Prostate gland (tissue), 2 donors: ENCODE data around the gene SPINT4. TPM values are rescaled to one million over a fixed set of nuclear protein-coding genes. Genes with fewer than 3 reads are reported as not detected.
"Not testable (repeated sequence)": the region's sequence is repeated elsewhere in the genome, so short reads cannot be mapped to it uniquely, and the experiment has no call there.

Experiments used
- DNase-seq: peaks from one replicate; pipeline ENCODE4 v3.0.0-alpha.2; 2019; ENCODE audit warnings: low spot score
- H3K27ac ChIP-seq, 2 donors: fragments of 200-600 bp; sonication (generic); 2 replicates each; pipeline ENCODE4 v1.5.1; 2017 to 2019
- H3K27me3 ChIP-seq: fragments of 200-600 bp; sonication (generic); replicated peaks from 2 replicates; pipeline ENCODE4 v1.5.1; 2019; ENCODE audit not compliant: insufficient read depth
- H3K36me3 ChIP-seq, 2 donors: fragments of 200-600 bp; sonication (generic); 1 replicate in 1 of 2; 2 replicates in 1 of 2; pipeline versions ENCODE4 v1.5.1 to v1.8.1; 2017 to 2019
- H3K4me1 ChIP-seq: fragments of 200-600 bp; sonication (generic); replicated peaks from 2 replicates; pipeline ENCODE4 v1.5.1; 2019
- H3K4me3 ChIP-seq, 2 donors: fragments of 200-600 bp; sonication (generic); 2 replicates each; pipeline ENCODE4 v1.5.1; 2017 to 2019
- H3K9me3 ChIP-seq: fragments of 200-600 bp; sonication (generic); 2 replicates; pipeline ENCODE4 v1.5.1; 2017
- CTCF ChIP-seq, 4 experiments: fragments of 200-600 bp in 2 of 4; fragments of 450-650 bp in 2 of 4; sonication (generic) in 2 of 4; IDR thresholded peaks; 1 replicate in 3 of 4; 2 replicates in 1 of 4; pipeline ENCODE4 v1.5.1; 2016 to 2019; ENCODE audit warnings: antibody characterized with exemption in 4 of 4, mild to moderate bottlenecking in 2 of 4, moderate library complexity in 2 of 4
- POLR2A ChIP-seq: fragments of 450-650 bp; IDR thresholded peaks from one replicate; pipeline ENCODE4 v1.6.1; 2016; ENCODE audit warnings: antibody characterized with exemption, mild to moderate bottlenecking
- POLR2AphosphoS5 ChIP-seq: sonication (generic); formaldehyde crosslinking; IDR thresholded peaks from one replicate; pipeline ENCODE4 v1.6.1; 2017; ENCODE audit warnings: antibody characterized with exemption
- WGBS: methylation state at CpG from one replicate; pipeline ENCODE4 v1.1.5; 2018; 5-methylcytosine and 5-hydroxymethylcytosine counted together
- intact Hi-C: fragments of 100-400 bp; cut with DNase I; formaldehyde crosslinking; loops from one replicate; pipeline ENCODE4 v1.14.2; 2022
- total RNA-seq, 2 donors: library from RNA; depleted of rRNA; stranded (reverse); fragments of >200 nt; gene quantifications; one replicate each; pipeline ENCODE4 v1.1.0, GENCODE V29; 2016

The SPINT4 gene
- total RNA-seq, 2 donors from 2014 or later: not detected

DNA sequence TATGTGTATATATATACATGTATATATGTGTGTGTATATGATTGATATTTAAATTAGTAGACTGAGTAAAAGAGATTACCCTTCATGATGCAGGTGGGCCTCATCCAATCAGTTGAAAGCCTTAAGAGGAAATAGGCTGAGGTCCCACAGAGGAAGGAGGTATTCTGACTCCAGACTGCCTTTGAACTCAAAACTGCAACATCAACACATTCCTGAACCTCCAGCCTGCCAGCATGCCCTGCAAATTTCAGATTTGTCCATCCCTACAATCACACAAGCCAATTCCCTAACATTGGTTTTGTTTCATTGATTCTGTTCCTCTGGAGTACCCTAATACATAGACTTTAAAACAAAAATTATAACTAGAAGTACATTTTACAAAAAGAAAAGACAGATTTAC, 22.9 kb downstream of the SPINT4 start:
- Histone ChIP-seq H3K27me3 (no peaks in the 10 kb centered on the region), H3K4me1 (no peaks in the 10 kb centered on the region), H3K36me3 (no peaks in the 10 kb centered on the region), H3K4me3 (no peak overlapping the region), H3K9me3 (no peaks in the 10 kb centered on the region), H3K27ac (no peak overlapping the region)
- no peak for TF ChIP-seq POLR2AphosphoS5
- no peak for TF ChIP-seq POLR2A
- TF ChIP-seq CTCF (IDR thresholded peaks at IDR 0.05): no peak
- no peak for DNase-seq
- intact Hi-C loops: no loop called here

DNA sequence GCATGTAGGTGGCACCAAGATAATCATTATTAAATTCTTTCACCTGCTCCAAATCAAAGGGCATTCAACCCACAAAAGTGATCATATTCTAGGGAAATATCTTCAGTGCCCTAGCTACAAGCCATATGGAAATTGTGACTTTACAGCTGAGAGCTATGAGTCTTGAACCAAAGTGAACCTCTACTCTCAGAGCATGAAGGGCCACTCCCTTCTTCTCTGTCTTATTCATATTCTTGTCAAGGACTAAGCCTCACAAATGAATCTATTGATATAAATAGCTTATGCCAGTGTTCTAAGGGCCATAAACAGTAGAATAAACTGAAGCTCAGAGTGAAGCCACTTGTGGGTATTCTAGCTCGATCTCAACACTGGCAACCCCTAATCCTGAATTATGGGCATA, 29.6 kb downstream of the SPINT4 start:
- no peak overlapping the region for H3K27ac ChIP-seq
- TF ChIP-seq CTCF (IDR thresholded peaks at IDR 0.05): no peak
- no peak for TF ChIP-seq POLR2A
- TF ChIP-seq POLR2AphosphoS5: no peak
- no peak for DNase-seq
- H3K27me3 ChIP-seq: no peaks in the 10 kb centered on the region
- no peaks in the 10 kb centered on the region for H3K36me3 ChIP-seq
- intact Hi-C loops: no loop called here
- WGBS: 91% methylated on average over 1 of the region's 1 CpG
- H3K4me3 ChIP-seq: no peak overlapping the region
- H3K9me3 ChIP-seq: no peaks in the 10 kb centered on the region
- no peaks in the 10 kb centered on the region for H3K4me1 ChIP-seq

DNA sequence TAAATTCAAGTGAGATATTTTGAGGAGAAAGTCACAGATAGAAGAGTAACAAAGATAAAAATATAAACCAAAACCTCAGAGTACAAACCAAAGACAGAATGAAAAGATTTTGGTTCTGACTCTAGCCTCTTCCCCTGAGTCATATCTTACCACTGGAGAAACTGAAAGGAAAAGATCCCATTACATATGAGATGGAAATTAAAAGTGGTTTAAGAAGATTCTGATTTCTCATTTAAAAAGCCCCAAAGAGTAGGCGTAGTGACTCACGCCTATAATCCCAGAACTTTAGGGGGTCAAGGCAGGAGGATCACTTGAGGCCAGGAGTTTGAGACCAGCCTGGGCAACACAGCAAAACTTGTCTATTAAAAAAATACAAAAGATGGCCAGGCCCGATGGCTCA, 30.6 kb downstream of the SPINT4 start:
- intact Hi-C loops: no loop called here
- no peaks in the 10 kb centered on the region for H3K36me3 ChIP-seq
- no peak overlapping the region for H3K4me3 ChIP-seq
- WGBS: 89% methylated on average over 3 of the region's 3 CpGs
- no peak for TF ChIP-seq CTCF (IDR thresholded peaks at IDR 0.05)
- no peaks in the 10 kb centered on the region for H3K27me3 ChIP-seq
- no peaks in the 10 kb centered on the region for H3K9me3 ChIP-seq
- no peak overlapping the region for H3K27ac ChIP-seq
- no peaks in the 10 kb centered on the region for H3K4me1 ChIP-seq
- DNase-seq: no peak

GRCh38 chr20:45758096-45758495, 35.9 kb downstream of the SPINT4 start:
- no peak for DNase-seq
- Histone ChIP-seq H3K27me3 (no peaks in the 10 kb centered on the region), H3K4me1 (no peaks in the 10 kb centered on the region), H3K9me3 (no peaks in the 10 kb centered on the region), H3K4me3 (no peak overlapping the region), H3K27ac (no peak overlapping the region), H3K36me3 (no peaks in the 10 kb centered on the region)
- WGBS: 86% methylated on average over 4 of the region's 4 CpGs
- intact Hi-C loops: no loop called here
- TF ChIP-seq CTCF (IDR thresholded peaks at IDR 0.05) (no peak), POLR2A (no peak), POLR2AphosphoS5 (no peak)

- H3K9me3 ChIP-seq, H3K27me3 ChIP-seq, H3K27ac ChIP-seq, intact Hi-C loops, H3K4me3 ChIP-seq, H3K4me1 ChIP-seq, DNase-seq, H3K36me3 ChIP-seq: not testable (repeated sequence)
- 71% methylated on average over 8 of the region's 8 CpGs for WGBS
These were observed 37.8 kb downstream of the SPINT4 start for GRCh38 chr20:45759921-45760320.

DNA sequence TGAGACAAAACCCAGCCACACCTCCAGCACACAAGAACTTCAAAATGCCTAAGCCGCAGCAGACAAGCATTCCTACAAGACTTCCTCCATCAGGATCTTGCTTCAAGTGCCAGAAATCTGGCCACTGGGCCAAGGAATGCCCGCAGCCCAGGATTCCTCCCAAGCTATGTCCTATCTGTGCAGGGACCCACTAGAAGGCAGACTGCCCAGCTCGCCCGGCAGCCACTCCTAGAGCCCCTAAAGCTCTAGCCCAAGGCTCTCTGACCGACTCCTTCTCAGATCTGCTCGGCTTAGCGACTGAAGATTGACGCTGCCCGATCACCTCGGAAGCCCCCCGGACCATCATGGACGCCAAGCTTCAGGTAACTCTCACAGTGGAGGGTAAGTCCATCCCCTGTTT, 39.8 kb downstream of the SPINT4 start:
- H3K27ac ChIP-seq, H3K4me3 ChIP-seq, H3K27me3 ChIP-seq, H3K36me3 ChIP-seq, intact Hi-C loops, H3K4me1 ChIP-seq, DNase-seq, H3K9me3 ChIP-seq: not testable (repeated sequence)
- 87% methylated on average over 12 of the region's 12 CpGs for WGBS

DNA sequence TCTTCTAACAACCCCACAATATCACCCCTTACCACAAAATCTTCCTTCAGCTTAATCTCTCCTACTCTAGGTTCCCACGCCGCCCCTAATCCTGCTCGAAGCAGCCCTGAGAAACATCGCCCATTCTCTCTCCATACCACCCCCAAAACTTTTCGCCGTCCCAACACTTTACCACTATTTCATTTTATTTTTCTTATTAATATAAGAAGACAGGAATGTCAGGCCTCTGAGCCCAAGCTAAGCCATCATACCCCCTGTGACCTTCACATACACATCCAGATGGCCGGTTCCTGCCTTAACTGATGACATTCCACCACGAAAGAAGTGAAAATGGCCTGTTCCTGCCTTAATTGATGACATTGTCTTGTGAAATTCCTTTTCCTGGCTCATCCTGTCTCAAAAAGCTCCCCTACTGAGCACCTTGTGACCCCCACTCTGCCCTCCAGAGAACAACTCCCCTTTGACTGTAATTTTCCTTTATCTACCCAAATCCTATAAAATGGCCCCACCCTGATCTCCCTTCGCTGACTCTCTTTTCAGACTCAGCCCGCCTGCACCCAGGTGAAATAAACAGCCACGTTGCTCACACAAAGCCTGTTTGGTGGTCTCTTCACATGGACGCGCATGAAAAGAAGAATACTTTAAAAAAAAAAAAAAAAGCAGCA, 42.6 kb downstream of the SPINT4 start:
- H3K27ac ChIP-seq, H3K36me3 ChIP-seq, H3K9me3 ChIP-seq, intact Hi-C loops, H3K4me1 ChIP-seq, DNase-seq, H3K27me3 ChIP-seq, H3K4me3 ChIP-seq: not testable (repeated sequence)
- WGBS: 80% methylated on average over 13 of the region's 13 CpGs
